ENCODE results near the gene FAM187B.

- TF ChIP-seq TAF1 (IDR thresholded peaks at IDR 0.05; ENCODE audit: borderline replicate concordance, low read depth, low read length) (no peak), USF1 (IDR thresholded peaks at IDR 0.05; ENCODE audit: borderline replicate concordance, low read depth) (no peak), JUND (IDR thresholded peaks at IDR 0.05) (no peak), NRF1 (IDR thresholded peaks at IDR 0.05; ENCODE audit: low read depth, low read length) (no peak), USF2 (IDR thresholded peaks at IDR 0.05; ENCODE audit: borderline replicate concordance, low read depth, low read length) (no peak), POLR2AphosphoS5 (IDR thresholded peaks at IDR 0.05; ENCODE audit: low read depth, low read length) (no peak), CTCF (IDR thresholded peaks at IDR 0.05) (no peak), RCOR1 (IDR thresholded peaks at IDR 0.05; ENCODE audit: low read length) (no peak), ELF1 (IDR thresholded peaks at IDR 0.05) (no peak), EP300 (IDR thresholded peaks at IDR 0.05; ENCODE audit: borderline replicate concordance in 1 of 2, low read depth in 1 of 2, low read length in 1 of 2) (no peak), YY1 (IDR thresholded peaks at IDR 0.05; ENCODE audit: low read depth) (no peak)
Measured at GRCh38 chr19:35247526-35248309, 19.2 kb upstream of the FAM187B start.
